GM19467 (cell line): ENCODE results near the gene RNF126.
"Not testable (repeated sequence)": the region's sequence is repeated elsewhere in the genome, so short reads cannot be mapped to it uniquely, and the experiment has no call there.

Experiments
- ATAC-seq: cut with Tn5 transposase; IDR thresholded peaks from one replicate; pipeline ENCODE4 v1.9.1; 2021; ENCODE audit warnings: mild to moderate bottlenecking, moderate library complexity; ENCODE audit not compliant: unreplicated experiment

RNF126 gene

GRCh38 chr19:632579-633067 is 30.4 kb downstream of the RNF126 start:
- ATAC-seq: peak; percentile 20

- no peak for ATAC-seq
Measured at GRCh38 chr19:629961-630714, 32.9 kb downstream of the RNF126 start.

GRCh38 chr19:629515-629914 is 33.5 kb downstream of the RNF126 start:
- not testable (repeated sequence) for ATAC-seq

GRCh38 chr19:628168-628567 is 34.8 kb downstream of the RNF126 start:
- ATAC-seq: no peak

GRCh38 chr19:626566-626965 is 36.4 kb downstream of the RNF126 start:
- ATAC-seq: not testable (repeated sequence)

GRCh38 chr19:625257-625656 is 37.8 kb downstream of the RNF126 start:
- no peak for ATAC-seq

GRCh38 chr19:624433-625109 is 38.4 kb downstream of the RNF126 start:
- ATAC-seq: no peak

GRCh38 chr19:623974-624373 is 39.0 kb downstream of the RNF126 start:
- ATAC-seq: no peak

- no peak for ATAC-seq
Measured at GRCh38 chr19:623175-623916, 39.7 kb downstream of the RNF126 start.

GRCh38 chr19:622666-623065 is 40.3 kb downstream of the RNF126 start:
- no peak for ATAC-seq

GRCh38 chr19:621819-622218 is 41.2 kb downstream of the RNF126 start:
- no peak for ATAC-seq

GRCh38 chr19:621191-621590 is 41.8 kb downstream of the RNF126 start:
- not testable (repeated sequence) for ATAC-seq

- no peak for ATAC-seq
Measured at GRCh38 chr19:620166-620862, 42.7 kb downstream of the RNF126 start.

- ATAC-seq: no peak
Measured at GRCh38 chr19:619286-620002, 43.6 kb downstream of the RNF126 start.

- ATAC-seq: no peak
Measured at GRCh38 chr19:618674-619285, 44.2 kb downstream of the RNF126 start.

GRCh38 chr19:618247-618619 is 44.8 kb downstream of the RNF126 start:
- no peak for ATAC-seq

- ATAC-seq: no peak
Measured at GRCh38 chr19:617551-618246, 45.3 kb downstream of the RNF126 start.

- ATAC-seq: no peak
Measured at GRCh38 chr19:616747-617526, 46.1 kb downstream of the RNF126 start.
